Kidney (tissue), 14 donors: ENCODE data around the gene PTPN2. TPM values are rescaled to one million over a fixed set of nuclear protein-coding genes. Genes with fewer than 3 reads are reported as not detected.
A peak's percentile ranks its signal among the peaks of the same experiment; 100 is the strongest.
"Not testable (repeated sequence)": the region's sequence is repeated elsewhere in the genome, so short reads cannot be mapped to it uniquely, and the experiment has no call there.

Experiments
- DNase-seq, 5 donors: peaks; one replicate each; pipeline ENCODE4 v3.0.0-alpha.2; 2013 to 2020
- FAIRE-seq: peaks from 2 replicates; lab custom pipeline; 2012; peaks lifted over from hg19 to GRCh38; lab: Jason Lieb, UNC
- H3K27ac ChIP-seq, 2 donors: one replicate each; pipeline ENCODE4 v1.7.0; 2013; ENCODE audit warnings: low read depth in 2 of 2, low read length in 2 of 2, inconsistent platforms in 1 of 2
- H3K27me3 ChIP-seq: one replicate; pipeline ENCODE4 v1.7.1; 2013; ENCODE audit warnings: low read length, inconsistent platforms; ENCODE audit not compliant: control insufficient read depth, insufficient read depth
- H3K36me3 ChIP-seq, 3 donors: one replicate each; pipeline versions ENCODE4 v1.7.0 to v1.7.1; 2013; ENCODE audit warnings: low read length in 3 of 3, control low read depth in 1 of 3, inconsistent platforms in 1 of 3; ENCODE audit not compliant: insufficient read depth in 3 of 3, control insufficient read depth in 2 of 3
- H3K4me1 ChIP-seq, 3 donors: one replicate each; pipeline versions ENCODE4 v1.7.0 to v1.7.1; 2013; ENCODE audit warnings: low read length in 3 of 3, inconsistent platforms in 1 of 3, low read depth in 1 of 3; ENCODE audit not compliant: control insufficient read depth in 2 of 3, insufficient read depth in 2 of 3
- H3K4me3 ChIP-seq, 3 donors: one replicate each; pipeline versions ENCODE4 v1.7.0 to v1.8.1; 2013; ENCODE audit warnings: low read length in 3 of 3, control low read depth in 1 of 3, inconsistent platforms in 1 of 3
- H3K9ac ChIP-seq, 3 donors: one replicate each; pipeline versions ENCODE4 v1.7.0 to v1.7.1; 2013; ENCODE audit warnings: low read length in 3 of 3, control low read depth in 1 of 3, inconsistent platforms in 1 of 3
- H3K9me3 ChIP-seq, 3 donors: one replicate each; pipeline versions ENCODE4 v1.7.0 to v1.7.1; 2013; ENCODE audit warnings: low read length in 3 of 3, control low read depth in 1 of 3, inconsistent platforms in 1 of 3; ENCODE audit not compliant: control insufficient read depth in 2 of 3, insufficient read depth in 1 of 3
- CTCF ChIP-seq: IDR thresholded peaks from 3 replicates; pipeline ENCODE4 v1.5.1; 2012; ENCODE audit warnings: mild to moderate bottlenecking, moderate library complexity, borderline replicate concordance; ENCODE audit not compliant: insufficient read depth; ENCODE audit errors: extremely low read depth
- intact Hi-C: fragments of 100-400 bp; cut with DNase I; formaldehyde crosslinking; loops from one replicate; pipeline ENCODE4 v1.11.1; 2022
- polyA plus RNA-seq: library from polyadenylated mRNA; stranded (reverse); fragments of 350-450 nt; fragmentation: Illumina TruSeq; extraction: RNeasy Lipid Tissue Mini Kit (QIAGEN cat#74804); gene quantifications from one replicate; pipeline ENCODE4 v1.2.3, GENCODE V29; 2014; ENCODE audit warnings: low read depth, low replicate concordance; ENCODE audit not compliant: insufficient read depth
- total RNA-seq: library from RNA; stranded (reverse); fragmentation: NEBNext Ultra II Directional; extraction: Animal tissue kit (Norgen Biotek cat#: 25700); gene quantifications from one replicate; pipeline ENCODE4 v1.2.1, GENCODE V29; 2021
- donor health status: control.
- donor health status: control.
- donor health status: control.
- donor health status: control.
- donor health status: control.
- donor health status: DM: yes; HTN: yes; CAD: no.
- donor health status: Normal renal cell carcinoma (clear cell type).

The PTPN2 gene
- total and polyA plus RNA-seq, 2 donors from 2014 or later = 23.4 to 45.8 TPM

GRCh38 chr18:12907258-12907925 is 23.4 kb upstream of the PTPN2 start:
- H3K4me1 ChIP-seq = peaks cover 0 to 5% (median 0%) of the 10 kb centered on the region in 3 donors
- peak overlapping the region in 1 of 3 donors; percentile 12 for H3K9ac ChIP-seq
- TF ChIP-seq CTCF = no peak
- no peak for FAIRE-seq
- no peak overlapping the region for H3K27ac ChIP-seq
- no peak overlapping the region for H3K4me3 ChIP-seq
- intact Hi-C loops = no loop called here
- no peaks in the 10 kb centered on the region for H3K36me3 ChIP-seq
- H3K27me3 ChIP-seq = peaks cover 2% of the 10 kb centered on the region
- DNase-seq = peak in 1 of 5 donors; percentile 31
- H3K9me3 ChIP-seq = no peaks in the 10 kb centered on the region

- H3K27ac ChIP-seq = no peak overlapping the region
- no peak for FAIRE-seq
- no peak overlapping the region for H3K9ac ChIP-seq
- no peak overlapping the region for H3K4me3 ChIP-seq
- DNase-seq = no peak
- peaks cover 0 to 5% (median 0%) of the 10 kb centered on the region in 3 donors for H3K4me1 ChIP-seq
- H3K27me3 ChIP-seq = no peaks in the 10 kb centered on the region
- intact Hi-C loops = no loop called here
- no peaks in the 10 kb centered on the region for H3K36me3 ChIP-seq
- H3K9me3 ChIP-seq = no peaks in the 10 kb centered on the region
- no peak for TF ChIP-seq CTCF
These were observed 22.7 kb upstream of the PTPN2 start for GRCh38 chr18:12906773-12907172.

- DNase-seq (no peak), FAIRE-seq (no peak)
- Histone ChIP-seq H3K4me1 (peaks cover 0 to 5% (median 0%) of the 10 kb centered on the region in 3 donors), H3K27ac (no peak overlapping the region), H3K36me3 (no peaks in the 10 kb centered on the region), H3K9me3 (no peaks in the 10 kb centered on the region), H3K27me3 (no peaks in the 10 kb centered on the region), H3K9ac (no peak overlapping the region), H3K4me3 (no peak overlapping the region)
- no peak for TF ChIP-seq CTCF
- intact Hi-C loops = no loop called here
These were observed 22.1 kb upstream of the PTPN2 start for GRCh38 chr18:12906119-12906518.

GRCh38 chr18:12904012-12904516 is 20.0 kb upstream of the PTPN2 start:
- no peak for TF ChIP-seq CTCF
- FAIRE-seq (no peak), DNase-seq (peak in 4 of 5 donors; percentile 63 to 85 (median 72))
- intact Hi-C loops = no loop called here
- Histone ChIP-seq H3K9me3 (no peaks in the 10 kb centered on the region), H3K9ac (no peak overlapping the region), H3K27me3 (no peaks in the 10 kb centered on the region), H3K27ac (no peak overlapping the region), H3K4me1 (peaks cover 0 to 5% (median 0%) of the 10 kb centered on the region in 3 donors), H3K36me3 (no peaks in the 10 kb centered on the region), H3K4me3 (no peak overlapping the region)

- H3K27ac ChIP-seq, H3K9me3 ChIP-seq, H3K36me3 ChIP-seq, DNase-seq, FAIRE-seq, H3K4me3 ChIP-seq, H3K9ac ChIP-seq, H3K4me1 ChIP-seq, intact Hi-C loops, H3K27me3 ChIP-seq: not testable (repeated sequence)
These were observed 17.2 kb upstream of the PTPN2 start for GRCh38 chr18:12901208-12901607.
